AG04450 (cell line): ENCODE data around the gene OR52E2. TPM values are rescaled to one million over a fixed set of nuclear protein-coding genes. Genes with fewer than 3 reads are reported as not detected.
"Not testable (repeated sequence)": the region's sequence is repeated elsewhere in the genome, so short reads cannot be mapped to it uniquely, and the experiment has no call there.

ENCODE experiments used
- CTCF ChIA-PET: fragments of 300-600, 350-600 bp; formaldehyde crosslinking; extraction: SDS; loops from one replicate; lab custom pipeline; 2022; ENCODE audit warnings: antibody characterized with exemption, inconsistent platforms; lab: Charles Lee
- POLR2A ChIA-PET: fragments of 350-600 bp; formaldehyde crosslinking; extraction: SDS; loops from one replicate; lab custom pipeline; 2021; ENCODE audit warnings: antibody characterized with exemption, inconsistent platforms; lab: Yijun Ruan, JAX
- DNase-seq: peaks from one replicate; pipeline ENCODE4 v3.0.0-alpha.2; 2011; ENCODE audit warnings: low read depth, low spot score
- H3K27ac ChIP-seq: one replicate; pipeline ENCODE4 v1.5.1; 2012; ENCODE audit warnings: low read depth, low read length, control low read depth
- H3K27me3 ChIP-seq: one replicate; pipeline ENCODE4 v1.6.0; 2012; ENCODE audit warnings: low read length; ENCODE audit not compliant: control insufficient read depth, insufficient read depth
- H3K4me3 ChIP-seq: 2 replicates; pipeline ENCODE4 v1.5.1; 2011; ENCODE audit warnings: mild to moderate bottlenecking, low read depth, low read length, control low read depth
- H3K9me3 ChIP-seq: 2 replicates; pipeline ENCODE4 v1.5.1; 2012; ENCODE audit warnings: low read length; ENCODE audit not compliant: control insufficient read depth, insufficient read depth
- polyA plus RNA-seq: library from polyadenylated mRNA; depleted of rRNA; stranded (reverse); fragments of >200 nt; gene quantifications from 2 replicates; pipeline ENCODE4 v1.2.3, GENCODE V29; 2011
- TF ChIP-seq, protein P1 (sequence below): IDR thresholded peaks from 2 replicates; pipeline ENCODE4 v1.5.1; 2011; ENCODE audit warnings: low read depth, low read length, control low read depth, inconsistent platforms

The OR52E2 gene
- polyA plus RNA-seq, 1 experiment = not detected

DNA sequence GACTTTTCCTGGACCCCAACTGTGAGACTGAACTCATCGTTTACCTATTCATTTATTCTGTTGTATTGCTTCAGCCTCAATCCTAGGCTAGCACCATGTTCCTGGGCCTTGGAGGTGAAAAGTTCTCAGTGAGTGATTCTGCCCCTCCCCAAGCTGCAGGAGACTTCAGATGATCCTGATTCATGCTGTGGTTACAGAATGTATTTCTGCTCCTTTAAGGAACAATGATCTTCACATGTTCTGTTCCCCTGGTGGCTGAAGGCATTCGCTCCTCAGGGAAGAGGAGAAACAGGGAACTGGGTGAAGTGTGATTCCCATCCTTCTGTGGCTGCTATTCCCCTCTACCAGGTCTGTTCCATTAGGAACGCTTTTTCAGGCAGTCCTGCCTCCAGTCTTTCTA, 12.4 kb upstream of the OR52E2 start:
- H3K9me3 ChIP-seq = no peaks in the 10 kb centered on the region
- DNase-seq = no peak
- H3K27me3 ChIP-seq = no peaks in the 10 kb centered on the region
- no peak overlapping the region for H3K27ac ChIP-seq
- H3K4me3 ChIP-seq = no peak overlapping the region
- TF ChIP-seq, protein P1, sequence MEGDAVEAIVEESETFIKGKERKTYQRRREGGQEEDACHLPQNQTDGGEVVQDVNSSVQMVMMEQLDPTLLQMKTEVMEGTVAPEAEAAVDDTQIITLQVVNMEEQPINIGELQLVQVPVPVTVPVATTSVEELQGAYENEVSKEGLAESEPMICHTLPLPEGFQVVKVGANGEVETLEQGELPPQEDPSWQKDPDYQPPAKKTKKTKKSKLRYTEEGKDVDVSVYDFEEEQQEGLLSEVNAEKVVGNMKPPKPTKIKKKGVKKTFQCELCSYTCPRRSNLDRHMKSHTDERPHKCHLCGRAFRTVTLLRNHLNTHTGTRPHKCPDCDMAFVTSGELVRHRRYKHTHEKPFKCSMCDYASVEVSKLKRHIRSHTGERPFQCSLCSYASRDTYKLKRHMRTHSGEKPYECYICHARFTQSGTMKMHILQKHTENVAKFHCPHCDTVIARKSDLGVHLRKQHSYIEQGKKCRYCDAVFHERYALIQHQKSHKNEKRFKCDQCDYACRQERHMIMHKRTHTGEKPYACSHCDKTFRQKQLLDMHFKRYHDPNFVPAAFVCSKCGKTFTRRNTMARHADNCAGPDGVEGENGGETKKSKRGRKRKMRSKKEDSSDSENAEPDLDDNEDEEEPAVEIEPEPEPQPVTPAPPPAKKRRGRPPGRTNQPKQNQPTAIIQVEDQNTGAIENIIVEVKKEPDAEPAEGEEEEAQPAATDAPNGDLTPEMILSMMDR = no peak
- ChIA-PET CTCF (no interaction called here), POLR2A (no interaction called here)

DNA sequence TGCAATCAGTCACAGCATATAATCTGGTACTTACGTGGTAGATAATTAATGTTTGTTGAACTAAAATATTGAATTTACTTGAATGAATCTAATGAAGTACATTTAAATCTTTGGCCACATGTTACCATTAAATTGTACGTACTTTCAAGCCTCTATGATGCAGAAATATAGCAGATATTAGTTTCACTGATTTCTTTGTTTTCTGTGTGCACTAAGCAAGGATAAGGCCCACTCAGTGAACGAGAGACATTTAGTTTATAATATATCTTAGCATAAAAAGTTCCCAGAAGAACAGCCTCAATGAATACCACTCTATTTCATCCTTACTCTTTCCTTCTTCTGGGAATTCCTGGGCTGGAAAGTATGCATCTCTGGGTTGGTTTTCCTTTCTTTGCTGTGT, 9.8 kb upstream of the OR52E2 start, which contains the start of gene OR52E1:
Gene OR52E1 (plus strand): TSS at position 301 of the 400 bp plus-strand sequence.
- ChIA-PET POLR2A (no interaction called here), CTCF (no interaction called here)
- no peaks in the 10 kb centered on the region for H3K9me3 ChIP-seq
- no peak within 1 kb of the TSS for H3K4me3 ChIP-seq
- no peak for DNase-seq
- TF ChIP-seq, protein P1 = no peak
- H3K27me3 ChIP-seq = no peaks in the 10 kb centered on the region
- no peak within 1 kb of the TSS for H3K27ac ChIP-seq

DNA sequence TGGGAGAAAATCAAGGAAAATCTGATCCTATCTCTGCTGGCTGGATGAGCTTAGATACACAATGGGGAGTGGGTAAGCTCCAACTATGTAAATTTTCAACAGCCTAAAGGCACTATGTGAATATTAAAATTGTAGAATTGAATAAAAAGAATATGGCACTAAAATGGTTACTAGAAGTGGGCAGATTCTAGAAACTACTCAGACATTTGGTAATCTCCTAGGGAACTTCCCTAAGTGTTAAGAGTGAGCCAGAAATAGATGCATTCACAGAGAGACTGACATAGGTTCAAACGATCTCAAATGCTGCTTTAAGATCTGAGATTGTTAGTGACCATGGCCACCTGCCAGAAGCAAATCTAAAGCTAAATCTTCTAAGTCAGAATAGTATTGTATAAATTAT, 5.6 kb upstream of the OR52E2 start:
- Histone ChIP-seq H3K4me3 (no peak overlapping the region), H3K9me3 (no peaks in the 10 kb centered on the region), H3K27me3 (no peaks in the 10 kb centered on the region), H3K27ac (no peak overlapping the region)
- TF ChIP-seq, protein P1 = no peak
- POLR2A ChIA-PET = no interaction called here
- DNase-seq = no peak
- CTCF ChIA-PET = no interaction called here

DNA sequence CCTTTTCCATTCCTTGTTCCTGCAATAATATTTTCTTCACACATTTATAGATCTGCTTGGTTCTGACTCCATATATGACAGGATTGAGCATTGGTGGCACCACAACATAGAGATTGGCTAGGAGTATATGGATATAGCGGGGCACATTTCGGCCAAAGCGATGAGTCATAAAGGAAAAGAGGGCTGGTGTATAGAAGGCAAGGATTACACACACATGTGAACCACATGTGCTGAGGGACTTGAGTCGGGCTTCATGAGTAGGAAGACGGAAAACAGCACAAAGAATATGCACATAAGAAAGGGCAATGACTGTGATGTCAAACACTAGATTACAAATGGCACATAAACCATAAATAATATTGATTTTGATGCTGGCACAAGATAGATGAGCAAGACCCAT, 748 bp downstream of the OR52E2 start:
- POLR2A ChIA-PET, H3K9me3 ChIP-seq, CTCF ChIA-PET, H3K4me3 ChIP-seq, H3K27me3 ChIP-seq, H3K27ac ChIP-seq, DNase-seq: not testable (repeated sequence)

DNA sequence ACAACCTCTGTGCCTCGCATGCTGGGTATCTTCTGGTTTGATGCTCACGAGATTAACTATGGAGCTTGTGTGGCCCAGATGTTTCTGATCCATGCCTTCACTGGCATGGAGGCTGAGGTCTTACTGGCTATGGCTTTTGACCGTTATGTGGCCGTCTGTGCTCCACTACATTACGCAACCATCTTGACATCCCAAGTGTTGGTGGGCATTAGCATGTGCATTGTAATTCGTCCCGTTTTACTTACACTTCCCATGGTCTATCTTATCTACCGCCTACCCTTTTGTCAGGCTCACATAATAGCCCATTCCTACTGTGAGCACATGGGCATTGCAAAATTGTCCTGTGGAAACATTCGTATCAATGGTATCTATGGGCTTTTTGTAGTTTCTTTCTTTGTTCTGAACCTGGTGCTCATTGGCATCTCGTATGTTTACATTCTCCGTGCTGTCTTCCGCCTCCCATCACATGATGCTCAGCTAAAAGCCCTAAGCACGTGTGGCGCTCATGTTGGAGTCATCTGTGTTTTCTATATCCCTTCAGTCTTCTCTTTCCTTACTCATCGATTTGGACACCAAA, 12.6 kb downstream of the OR52E2 start:
- DNase-seq = no peak
- H3K4me3 ChIP-seq = no peak overlapping the region
- H3K27ac ChIP-seq = no peak overlapping the region
- ChIA-PET CTCF (no interaction called here), POLR2A (no interaction called here)
- TF ChIP-seq, protein P1 = no peak
- H3K27me3 ChIP-seq = no peaks in the 10 kb centered on the region
- H3K9me3 ChIP-seq = no peaks in the 10 kb centered on the region
